KMS-11 (cell line): Measurements from ENCODE around the gene MYO1G.

Source experiments
- H2AFZ ChIP-seq: fragments of 200-600 bp; sonication (generic); 2 replicates; pipeline ENCODE4 v1.6.1; 2016; ENCODE audit warnings: antibody characterized with exemption, mixed run types, low read depth
- H3K27ac ChIP-seq: fragments of 200-600 bp; sonication (generic); 2 replicates; pipeline ENCODE4 v1.6.1; 2016; ENCODE audit warnings: mild to moderate bottlenecking, mixed run types
- H3K27me3 ChIP-seq: fragments of 200-600 bp; sonication (generic); 2 replicates; pipeline ENCODE4 v1.6.1; 2017; ENCODE audit warnings: mild to moderate bottlenecking, low read depth, mixed run types, moderate library complexity; ENCODE audit not compliant: insufficient read depth
- H3K36me3 ChIP-seq: fragments of 200-600 bp; sonication (generic); 2 replicates; pipeline ENCODE4 v1.6.1; 2017; ENCODE audit warnings: mild to moderate bottlenecking, mixed run types; ENCODE audit not compliant: insufficient read depth
- H3K4me1 ChIP-seq: fragments of 200-600 bp; sonication (generic); 2 replicates; pipeline ENCODE4 v1.6.1; 2016; ENCODE audit warnings: mild to moderate bottlenecking, low read depth, mixed run types; ENCODE audit not compliant: poor library complexity, severe bottlenecking
- H3K4me2 ChIP-seq: fragments of 200-600 bp; sonication (generic); 2 replicates; pipeline ENCODE4 v1.7.0; 2016; ENCODE audit warnings: mild to moderate bottlenecking, mixed run types
- H3K4me3 ChIP-seq: fragments of 200-600 bp; sonication (generic); IDR thresholded peaks from 2 replicates; pipeline ENCODE4 v1.6.1; 2017; ENCODE audit warnings: low read depth, low read length, mixed read lengths; ENCODE audit not compliant: insufficient read depth
- H3K79me2 ChIP-seq: fragments of 200-600 bp; sonication (generic); 2 replicates; pipeline ENCODE4 v1.6.1; 2016; ENCODE audit warnings: low read depth, mixed run types; ENCODE audit not compliant: insufficient read depth
- H3K9ac ChIP-seq: fragments of 200-600 bp; sonication (generic); 2 replicates; pipeline ENCODE4 v1.6.1; 2016; ENCODE audit warnings: mild to moderate bottlenecking, mixed run types
- H4K20me1 ChIP-seq: fragments of 200-600 bp; sonication (generic); 2 replicates; pipeline ENCODE4 v1.6.1; 2016; ENCODE audit warnings: mild to moderate bottlenecking, mixed run types; ENCODE audit not compliant: insufficient read depth
- CTCF ChIP-seq: fragments of 200-600 bp; sonication (generic); conservative IDR thresholded peaks from 2 replicates; pipeline ENCODE4 v1.6.1; 2017; ENCODE audit warnings: low read depth, mild to moderate bottlenecking, antibody characterized with exemption, low read length, moderate library complexity, mixed read lengths

Gene MYO1G

GRCh38 chr7:45000093-45001032 is 21.5 kb upstream of the MYO1G start, which contains the start of gene CCM2:
Gene CCM2 (plus strand): TSS chr7:45000201. CDS start chr7:45000334, 133 bp downstream.
- Histone ChIP-seq H3K79me2 (peaks cover 41% of the 10 kb centered on the region), H3K36me3 (0 out of 2 replicates have a peak, but pooled peaks cover 6% of the 10 kb centered on the region), H3K4me1 (peaks cover 76% of the 10 kb centered on the region), H4K20me1 (peaks cover 3% of the 10 kb centered on the region; the same call in 1 of the 2 replicates), H3K9ac (peak within 1 kb of the TSS; percentile 69), H3K4me2 (peak within 1 kb of the TSS; percentile 87), H3K27me3 (no peaks in the 10 kb centered on the region), H2AFZ (peak within 1 kb of the TSS; percentile 75), H3K4me3 (no peak within 1 kb of the TSS), H3K27ac (peak within 1 kb of the TSS; percentile 84)
- no peak for TF ChIP-seq CTCF

- H3K27me3 ChIP-seq = no peaks in the 10 kb centered on the region
- peak overlapping the region; percentile 56 for H3K4me2 ChIP-seq
- H3K4me1 ChIP-seq = peaks cover 76% of the 10 kb centered on the region
- H3K4me3 ChIP-seq = no peak overlapping the region
- H3K79me2 ChIP-seq = peaks cover 32% of the 10 kb centered on the region
- H2AFZ ChIP-seq = peak overlapping the region; percentile 75
- H4K20me1 ChIP-seq = peaks cover 3% of the 10 kb centered on the region; the same call in 1 of the 2 replicates
- 0 out of 2 replicates have a peak, but pooled peaks cover 6% of the 10 kb centered on the region for H3K36me3 ChIP-seq
- TF ChIP-seq CTCF = no peak
- peak overlapping the region; percentile 61 for H3K9ac ChIP-seq
- H3K27ac ChIP-seq = peak overlapping the region; percentile 49
Measured at GRCh38 chr7:44999245-45000092, 20.7 kb upstream of the MYO1G start.

- Histone ChIP-seq H3K4me1 (peaks cover 76% of the 10 kb centered on the region), H3K4me2 (peak overlapping the region; percentile 56), H3K36me3 (0 out of 2 replicates have a peak, but pooled peaks cover 6% of the 10 kb centered on the region), H4K20me1 (no peaks in the 10 kb centered on the region), H3K4me3 (no peak overlapping the region), H3K27ac (peak overlapping the region; percentile 49; the same call in 1 of the 2 replicates), H3K27me3 (no peaks in the 10 kb centered on the region), H3K79me2 (peaks cover 20% of the 10 kb centered on the region), H2AFZ (peak overlapping the region; percentile 75; the same call in 1 of the 2 replicates), H3K9ac (peak overlapping the region; percentile 61; the same call in 1 of the 2 replicates)
- TF ChIP-seq CTCF = no peak
Measured at GRCh38 chr7:44998153-44998871, 19.5 kb upstream of the MYO1G start.
